Measurements from ENCODE around the gene MRPL43.
A peak's percentile ranks its signal among the peaks of the same experiment; 100 is the strongest.

Gene MRPL43

DNA sequence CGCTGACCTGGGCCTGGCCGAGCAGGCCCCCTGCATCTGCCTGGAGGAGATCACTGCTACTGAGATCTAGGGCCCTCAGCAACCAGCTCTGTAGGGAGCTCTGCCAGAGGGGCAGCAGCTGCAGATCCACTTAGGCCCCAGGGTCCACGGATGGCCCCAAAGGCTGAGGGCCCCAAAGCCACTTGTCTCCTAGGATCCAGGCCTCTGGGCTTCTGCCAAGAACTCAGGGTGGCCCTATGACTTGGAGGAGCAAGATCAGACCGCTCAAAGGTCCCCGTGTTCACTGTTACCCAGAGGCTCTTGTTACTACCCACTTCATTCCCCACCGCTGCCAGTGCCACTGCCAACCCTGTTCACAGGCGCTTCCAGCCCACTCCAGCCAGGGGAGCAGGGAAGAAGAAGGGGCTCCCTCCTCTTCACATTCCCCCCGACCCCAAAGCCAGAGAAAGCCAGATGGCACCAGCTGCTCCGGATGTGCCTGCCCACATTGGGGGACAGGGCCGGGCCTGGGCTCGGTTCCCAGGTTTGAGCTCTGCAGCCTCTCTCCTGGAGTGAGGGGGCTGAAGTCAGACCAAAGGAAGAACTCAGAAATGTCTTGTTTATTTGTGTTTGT lies 19.9 kb upstream of the MRPL43 start:
- TF ChIP-seq, protein P1, sequence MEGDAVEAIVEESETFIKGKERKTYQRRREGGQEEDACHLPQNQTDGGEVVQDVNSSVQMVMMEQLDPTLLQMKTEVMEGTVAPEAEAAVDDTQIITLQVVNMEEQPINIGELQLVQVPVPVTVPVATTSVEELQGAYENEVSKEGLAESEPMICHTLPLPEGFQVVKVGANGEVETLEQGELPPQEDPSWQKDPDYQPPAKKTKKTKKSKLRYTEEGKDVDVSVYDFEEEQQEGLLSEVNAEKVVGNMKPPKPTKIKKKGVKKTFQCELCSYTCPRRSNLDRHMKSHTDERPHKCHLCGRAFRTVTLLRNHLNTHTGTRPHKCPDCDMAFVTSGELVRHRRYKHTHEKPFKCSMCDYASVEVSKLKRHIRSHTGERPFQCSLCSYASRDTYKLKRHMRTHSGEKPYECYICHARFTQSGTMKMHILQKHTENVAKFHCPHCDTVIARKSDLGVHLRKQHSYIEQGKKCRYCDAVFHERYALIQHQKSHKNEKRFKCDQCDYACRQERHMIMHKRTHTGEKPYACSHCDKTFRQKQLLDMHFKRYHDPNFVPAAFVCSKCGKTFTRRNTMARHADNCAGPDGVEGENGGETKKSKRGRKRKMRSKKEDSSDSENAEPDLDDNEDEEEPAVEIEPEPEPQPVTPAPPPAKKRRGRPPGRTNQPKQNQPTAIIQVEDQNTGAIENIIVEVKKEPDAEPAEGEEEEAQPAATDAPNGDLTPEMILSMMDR (IDR thresholded peaks at IDR 0.05; ENCODE audit: low read depth, low read length): no peak
- no peak overlapping the region for H3K4me3 ChIP-seq (ENCODE audit: low read depth, low read length)

DNA sequence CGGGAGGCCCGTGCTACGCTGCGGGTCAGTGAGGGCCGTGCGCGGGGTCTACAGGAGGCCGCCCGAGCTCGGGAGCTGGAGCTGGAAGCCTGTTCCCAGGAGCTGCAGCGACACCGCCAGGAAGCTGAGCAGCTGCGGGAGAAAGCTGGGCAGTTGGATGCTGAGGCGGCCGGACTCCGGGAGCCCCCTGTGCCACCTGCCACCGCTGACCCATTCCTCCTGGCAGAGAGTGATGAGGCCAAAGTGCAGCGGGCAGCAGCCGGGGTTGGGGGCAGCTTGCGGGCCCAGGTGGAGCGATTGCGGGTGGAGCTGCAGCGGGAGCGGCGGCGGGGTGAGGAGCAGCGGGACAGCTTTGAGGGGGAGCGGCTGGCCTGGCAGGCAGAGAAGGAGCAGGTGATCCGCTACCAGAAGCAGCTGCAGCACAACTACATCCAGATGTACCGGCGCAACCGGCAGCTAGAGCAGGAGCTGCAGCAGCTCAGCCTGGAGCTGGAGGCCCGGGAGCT lies 19.3 kb upstream of the MRPL43 start:
- H3K4me3 ChIP-seq (ENCODE audit: low read depth, low read length): no peak overlapping the region
- TF ChIP-seq, protein P1 (IDR thresholded peaks at IDR 0.05; ENCODE audit: low read depth, low read length): no peak

DNA sequence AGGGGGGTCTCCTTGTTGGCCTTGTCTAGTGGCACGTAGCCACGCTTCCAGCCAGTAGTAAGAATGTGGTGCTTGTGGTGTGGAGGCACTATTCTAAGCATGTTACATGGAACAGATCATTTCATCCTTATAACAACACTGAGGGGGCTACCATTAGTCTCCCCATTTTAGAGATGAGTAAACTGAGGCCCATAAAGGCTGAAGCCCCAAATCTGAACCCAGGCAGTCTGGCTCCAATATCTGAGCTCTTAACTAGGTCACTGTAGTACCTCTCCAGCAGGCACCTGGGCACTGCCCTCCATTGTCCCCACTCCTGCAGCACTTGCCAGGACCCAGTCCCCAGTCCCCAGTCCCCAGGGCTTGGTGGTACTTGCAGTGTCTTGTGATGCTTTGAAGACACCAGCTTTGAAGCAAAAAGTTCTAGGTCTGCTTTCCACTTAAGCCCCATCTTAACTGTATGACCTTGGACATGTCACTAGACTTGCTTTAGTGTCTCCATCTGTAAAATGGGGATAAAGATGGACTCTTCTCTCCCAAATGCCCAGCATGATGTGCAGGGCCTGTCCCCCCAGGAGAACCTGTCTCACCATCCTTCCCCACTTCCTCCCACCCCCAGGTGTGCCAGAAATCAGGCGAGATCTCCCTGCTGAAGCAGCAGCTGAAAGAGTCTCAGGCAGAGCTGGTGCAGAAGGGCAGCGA lies 18.7 kb upstream of the MRPL43 start:
- no peak overlapping the region for H3K4me3 ChIP-seq (ENCODE audit: low read depth, low read length)
- TF ChIP-seq, protein P1 (IDR thresholded peaks at IDR 0.05; ENCODE audit: low read depth, low read length): no peak

DNA sequence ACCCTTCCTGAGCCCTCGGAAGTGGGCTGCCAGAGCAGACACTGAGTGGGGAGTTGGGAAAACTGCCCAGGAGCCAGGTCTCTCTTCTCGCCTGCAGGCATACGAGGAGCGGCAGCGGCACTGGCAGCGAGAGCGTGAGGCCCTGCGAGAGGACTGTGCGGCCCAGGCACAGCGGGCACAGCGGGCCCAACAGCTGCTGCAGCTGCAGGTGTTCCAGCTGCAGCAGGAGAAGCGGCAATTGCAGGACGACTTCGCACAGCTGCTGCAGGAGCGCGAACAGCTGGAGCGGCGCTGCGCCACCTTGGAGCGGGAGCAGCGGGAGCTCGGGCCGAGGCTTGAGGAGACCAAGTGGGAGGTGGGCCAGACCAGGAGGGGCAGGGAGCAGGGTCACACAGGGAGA lies 18.1 kb upstream of the MRPL43 start:
- TF ChIP-seq, protein P1 (IDR thresholded peaks at IDR 0.05; ENCODE audit: low read depth, low read length): no peak
- H3K4me3 ChIP-seq (ENCODE audit: low read depth, low read length): no peak overlapping the region

DNA sequence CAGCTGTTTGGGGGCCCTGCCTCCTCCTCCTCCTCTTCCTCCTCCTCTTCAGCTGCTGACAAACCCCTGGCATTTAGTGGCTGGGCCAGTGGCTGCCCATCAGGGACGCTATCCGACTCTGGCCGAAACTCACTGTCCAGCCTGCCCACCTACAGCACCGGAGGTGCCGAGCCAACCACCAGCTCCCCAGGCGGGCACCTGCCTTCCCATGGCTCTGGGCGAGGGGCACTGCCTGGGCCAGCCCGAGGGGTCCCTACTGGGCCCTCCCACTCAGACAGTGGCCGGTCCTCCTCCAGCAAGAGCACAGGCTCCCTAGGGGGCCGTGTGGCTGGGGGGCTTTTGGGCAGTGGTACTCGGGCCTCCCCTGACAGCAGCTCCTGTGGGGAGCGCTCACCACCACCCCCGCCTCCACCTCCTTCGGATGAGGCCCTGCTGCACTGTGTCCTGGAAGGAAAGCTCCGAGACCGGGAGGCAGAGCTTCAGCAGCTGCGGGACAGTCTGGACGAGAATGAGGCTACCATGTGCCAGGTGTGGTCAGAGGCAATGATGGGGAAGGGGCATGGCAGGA lies 16.4 kb upstream of the MRPL43 start:
- TF ChIP-seq, protein P1 (IDR thresholded peaks at IDR 0.05; ENCODE audit: low read depth, low read length): no peak
- H3K4me3 ChIP-seq (ENCODE audit: low read depth, low read length): no peak overlapping the region

DNA sequence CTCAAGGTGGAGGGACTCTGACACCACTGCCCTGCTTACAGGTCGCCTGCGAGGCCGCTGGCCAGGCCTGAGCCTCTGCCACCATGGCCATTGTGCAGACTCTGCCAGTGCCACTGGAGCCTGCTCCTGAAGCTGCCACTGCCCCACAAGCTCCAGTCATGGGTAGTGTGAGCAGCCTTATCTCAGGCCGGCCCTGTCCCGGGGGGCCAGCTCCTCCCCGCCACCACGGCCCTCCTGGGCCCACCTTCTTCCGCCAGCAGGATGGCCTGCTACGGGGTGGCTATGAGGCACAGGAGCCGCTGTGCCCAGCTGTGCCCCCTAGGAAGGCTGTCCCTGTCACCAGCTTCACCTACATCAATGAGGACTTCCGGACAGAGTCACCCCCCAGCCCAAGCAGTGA lies 15.2 kb upstream of the MRPL43 start:
- H3K4me3 ChIP-seq (ENCODE audit: low read depth, low read length): peak overlapping the region; percentile 91
- TF ChIP-seq, protein P1 (IDR thresholded peaks at IDR 0.05; ENCODE audit: low read depth, low read length): no peak

DNA sequence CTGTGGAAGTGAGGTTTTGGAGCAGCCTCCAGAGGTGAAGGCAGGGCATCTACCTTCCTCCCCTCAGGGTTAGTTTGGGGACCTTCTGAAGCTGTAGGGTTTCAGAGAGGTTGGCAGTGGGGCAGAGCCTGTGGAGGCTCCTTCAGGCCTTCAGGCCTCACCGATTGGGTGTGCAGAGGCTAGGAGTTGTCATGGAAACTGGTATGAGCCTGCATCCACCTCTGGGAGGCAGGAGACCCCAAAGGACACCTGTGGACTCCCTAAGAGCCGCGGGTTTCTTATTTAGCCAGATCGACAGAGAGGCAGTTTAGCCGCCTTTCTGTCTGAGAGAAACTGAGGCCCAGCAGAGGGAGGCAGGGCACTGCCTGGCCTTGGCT lies 14.3 kb upstream of the MRPL43 start:
- TF ChIP-seq, protein P1 (IDR thresholded peaks at IDR 0.05; ENCODE audit: low read depth, low read length): no peak
- H3K4me3 ChIP-seq (ENCODE audit: low read depth, low read length): peak overlapping the region; percentile 91

Data from WI38 (cell line).